ENCODE data around the gene PRR33.

GRCh38 chr11:1937616-1938342 is 46.1 kb upstream of the PRR33 start:
- TF ChIP-seq CTCF (conservative IDR thresholded peaks at IDR 0.05 in 1 of 2, IDR thresholded peaks at IDR 0.05 in 1 of 2; ENCODE audit: extremely low read depth in 1 of 2, insufficient read depth in 1 of 2, low read depth in 1 of 2, low read length in 2 of 2) (no peak), EZH2 (IDR thresholded peaks at IDR 0.05; ENCODE audit: borderline replicate concordance, low read length) (no peak)

Measured in mammary epithelial cell (primary cell).